ENCODE results near the gene CLDND2. TPM values are rescaled to one million over a fixed set of nuclear protein-coding genes. Genes with fewer than 3 reads are reported as not detected.

CLDND2 gene
- total and polyA plus RNA-seq, 2 of the 4 experiments (the other 2 are of a cell fraction) = not detected

DNA sequence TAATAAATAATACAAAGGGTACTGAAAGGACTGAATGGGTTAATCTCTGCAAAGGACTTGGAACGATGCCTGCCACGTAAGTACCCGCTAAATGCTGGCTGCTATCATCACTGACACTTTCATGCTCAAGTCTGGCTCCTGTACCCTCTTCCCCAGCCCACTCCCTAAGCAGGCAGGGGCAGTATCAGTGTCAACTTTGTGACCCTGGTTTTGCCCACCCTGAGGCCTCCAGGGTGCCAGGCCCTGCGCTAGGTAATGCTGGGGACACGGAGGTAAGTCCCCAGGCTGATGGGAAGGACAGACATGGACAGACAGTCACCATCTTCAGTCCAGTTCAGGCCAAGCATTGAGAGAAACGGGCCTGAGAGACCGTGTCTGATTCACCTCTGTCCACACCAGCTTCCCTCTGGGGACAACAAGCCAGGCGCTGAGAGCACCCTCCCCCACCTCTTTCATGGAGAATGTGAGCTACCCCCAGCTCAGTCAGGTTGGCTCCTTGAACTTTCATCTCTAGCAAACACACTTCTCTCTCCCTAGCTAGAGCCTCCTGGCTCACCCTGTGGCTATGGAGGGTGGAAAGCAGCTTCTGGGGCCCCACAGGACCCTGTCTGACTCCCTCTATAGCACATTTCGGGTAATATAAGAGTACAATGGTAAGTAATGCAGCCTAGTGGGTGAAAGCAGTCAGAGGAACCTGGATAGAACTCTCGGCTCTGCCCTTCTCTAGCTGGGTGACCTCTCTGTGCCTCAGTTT, 3.4 kb downstream of the CLDND2 start:
- Histone ChIP-seq H3K9me1 (ENCODE audit: insufficient read depth, low read length) (peaks cover 15% of the 10 kb centered on the region), H3K27ac (ENCODE audit: insufficient read depth, low read length) (peak overlapping the region; percentile 94), H2AK9ac (replicated peaks; ENCODE audit: low read depth, low read length, poor library complexity) (peak overlapping the region; percentile 99), H3K56ac (ENCODE audit: extremely low read depth, insufficient read depth, low read length) (peak overlapping the region; percentile 83), H4K20me1 (ENCODE audit: insufficient read depth, low read length) (no peaks in the 10 kb centered on the region), H3K23ac (ENCODE audit: low read depth, low read length) (peak overlapping the region; percentile 95), H3K4me3 (ENCODE audit: insufficient read depth, low read depth, low read length) (peak overlapping the region; percentile 84), H4K5ac (ENCODE audit: low read depth, low read length) (peak overlapping the region; percentile 66; the same call in 1 of the 2 replicates), H2BK20ac (ENCODE audit: low read depth, low read length) (0 out of 2 replicates have a peak overlapping the region, but pooled peaks have one; percentile 3), H3K27me3 (ENCODE audit: control insufficient read depth, insufficient read depth, low read length) (no peaks in the 10 kb centered on the region), H2AK5ac (ENCODE audit: low read depth, low read length) (peak overlapping the region; percentile 93), H3K14ac (replicated peaks; ENCODE audit: low read depth, low read length) (peak overlapping the region; percentile 90), H3K4ac (ENCODE audit: low read depth, low read length) (peak overlapping the region; percentile 87), H2BK120ac (ENCODE audit: low read depth, low read length) (peak overlapping the region; percentile 58; the same call in 1 of the 2 replicates), H3K9ac (ENCODE audit: low read depth, low read length) (peak overlapping the region; percentile 94), H3K18ac (ENCODE audit: low read depth, low read length) (peak overlapping the region; percentile 53), H3K4me2 (ENCODE audit: low read depth, low read length) (peak overlapping the region; percentile 96), H3K79me1 (ENCODE audit: low read depth in 1 of 2, low read length in 2 of 2) (peaks cover 12 to 47% of the 10 kb centered on the region in 2 experiments; a peak in 3 of 4 replicates), H3K9me3 (ENCODE audit: control insufficient read depth, insufficient read depth, low read length) (no peaks in the 10 kb centered on the region), H2AFZ (replicated peaks; ENCODE audit: low read length, poor library complexity) (peak overlapping the region; percentile 95), H2BK5ac (ENCODE audit: low read depth, low read length, poor library complexity, severe bottlenecking) (peak overlapping the region; percentile 90), H4K8ac (ENCODE audit: low read depth in 2 of 2, low read length in 2 of 2) (peak overlapping the region; percentile 77 to 92), H4K91ac (ENCODE audit: insufficient read depth, low read depth, low read length) (peak overlapping the region; percentile 92), H3K36me3 (ENCODE audit: control insufficient read depth, insufficient read depth, low read length) (no peaks in the 10 kb centered on the region), H3K4me1 (ENCODE audit: control insufficient read depth, insufficient read depth, low read length) (peaks cover 16% of the 10 kb centered on the region), H2BK15ac (ENCODE audit: low read depth, low read length) (peak overlapping the region; percentile 73; the same call in 2 of the 3 replicates)
- ChIA-PET CTCF (no interaction called here), POLR2A (ENCODE audit: unreplicated experiment) (interaction anchor here (1.1 kb wide), 1 partner anchor 26 kb away, joined by 3 read pairs; no protein-coding TSS in a partner anchor)
- intact Hi-C loops (cut with micrococcal nuclease) (no loop called here), dilution Hi-C loops (cut with HindIII; ENCODE audit: low sequenced_read_pairs, unreplicated experiment) (no loop called here), in situ Hi-C loops (cut with MboI; ENCODE audit: low sequenced_read_pairs) (no loop called here)
- peak; percentile 53 for DNase-seq
- 13% methylated on average over 3 of the region's 10 CpGs; no CpG with 5 or more reads in 1 of the 2 experiments for WGBS, 2 experiments (ENCODE audit: extremely low coverage in 2 of 2, insufficient read length in 1 of 2)
- ATAC-seq (ENCODE audit: low read depth) = no peak
- BruUV-seq (replicated peaks) = no TSS peak
- TF ChIP-seq, protein P1, sequence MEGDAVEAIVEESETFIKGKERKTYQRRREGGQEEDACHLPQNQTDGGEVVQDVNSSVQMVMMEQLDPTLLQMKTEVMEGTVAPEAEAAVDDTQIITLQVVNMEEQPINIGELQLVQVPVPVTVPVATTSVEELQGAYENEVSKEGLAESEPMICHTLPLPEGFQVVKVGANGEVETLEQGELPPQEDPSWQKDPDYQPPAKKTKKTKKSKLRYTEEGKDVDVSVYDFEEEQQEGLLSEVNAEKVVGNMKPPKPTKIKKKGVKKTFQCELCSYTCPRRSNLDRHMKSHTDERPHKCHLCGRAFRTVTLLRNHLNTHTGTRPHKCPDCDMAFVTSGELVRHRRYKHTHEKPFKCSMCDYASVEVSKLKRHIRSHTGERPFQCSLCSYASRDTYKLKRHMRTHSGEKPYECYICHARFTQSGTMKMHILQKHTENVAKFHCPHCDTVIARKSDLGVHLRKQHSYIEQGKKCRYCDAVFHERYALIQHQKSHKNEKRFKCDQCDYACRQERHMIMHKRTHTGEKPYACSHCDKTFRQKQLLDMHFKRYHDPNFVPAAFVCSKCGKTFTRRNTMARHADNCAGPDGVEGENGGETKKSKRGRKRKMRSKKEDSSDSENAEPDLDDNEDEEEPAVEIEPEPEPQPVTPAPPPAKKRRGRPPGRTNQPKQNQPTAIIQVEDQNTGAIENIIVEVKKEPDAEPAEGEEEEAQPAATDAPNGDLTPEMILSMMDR (conservative IDR thresholded peaks at IDR 0.05; ENCODE audit: low read depth, low read length) = no peak
- TF ChIP-seq SMC3 (IDR thresholded peaks at IDR 0.05; ENCODE audit: low read depth, low read length) (no peak), RFX5 (IDR thresholded peaks at IDR 0.05; ENCODE audit: low read depth, low read length) (no peak), POLR2A (IDR thresholded peaks at IDR 0.05; ENCODE audit: low read depth, low read length) (peak; percentile 4; the same call in 1 of the 2 replicates), NFE2L2 (IDR thresholded peaks at IDR 0.05; ENCODE audit: low read depth, low read length) (no peak), BHLHE40 (IDR thresholded peaks at IDR 0.05; ENCODE audit: low read depth, low read length) (no peak), MXI1 (IDR thresholded peaks at IDR 0.05; ENCODE audit: borderline replicate concordance, low read depth, low read length) (no peak)
